Stimulated activated CD4-positive, alpha-beta T cell treated with anti-CD3 and anti-CD28 coated beads, TNF-alpha, amount 100 ng/mL, for 1 hour (primary cell): Measurements from ENCODE around the gene DPP6.
A peak's percentile ranks its signal among the peaks of the same experiment; 100 is the strongest.

Experiments used
- DNase-seq, 3 donors: peaks; one replicate each; pipeline ENCODE4 v3.0.0-alpha.2; 2020; ENCODE audit warnings: low read depth in 3 of 3, low spot score in 1 of 3

DPP6 gene

GRCh38 chr7:154903083-154903731, 851.0 kb downstream of the DPP6 start:
- DNase-seq = no peak

GRCh38 chr7:154905146-154905545, 852.9 kb downstream of the DPP6 start:
- no peak for DNase-seq

- no peak for DNase-seq
Measured at GRCh38 chr7:154905615-154906014, 853.4 kb downstream of the DPP6 start.

- DNase-seq = no peak
Measured at GRCh38 chr7:154906201-154906600, 854.0 kb downstream of the DPP6 start.

- DNase-seq = no peak
Measured at GRCh38 chr7:154906736-154907355, 854.6 kb downstream of the DPP6 start.

- DNase-seq = no peak
Measured at GRCh38 chr7:154907651-154908620, 855.7 kb downstream of the DPP6 start.

GRCh38 chr7:154909241-154910105, 857.3 kb downstream of the DPP6 start:
- no peak for DNase-seq

- no peak for DNase-seq
Measured at GRCh38 chr7:154910125-154910524, 857.9 kb downstream of the DPP6 start.

- DNase-seq = no peak
Measured at GRCh38 chr7:154910977-154911376, 858.8 kb downstream of the DPP6 start.

- no peak for DNase-seq
Measured at GRCh38 chr7:154911411-154911810, 859.2 kb downstream of the DPP6 start.

GRCh38 chr7:154911862-154912455, 859.8 kb downstream of the DPP6 start:
- no peak for DNase-seq

GRCh38 chr7:154912871-154913637, 860.9 kb downstream of the DPP6 start:
- no peak for DNase-seq

GRCh38 chr7:154913638-154914307, 861.6 kb downstream of the DPP6 start:
- DNase-seq = peak; percentile 73 to 92 (median 74)

GRCh38 chr7:154914308-154914995, 862.3 kb downstream of the DPP6 start:
- DNase-seq = no peak

GRCh38 chr7:154914996-154915380, 862.8 kb downstream of the DPP6 start:
- DNase-seq = no peak

- no peak for DNase-seq
Measured at GRCh38 chr7:154915600-154915999, 863.4 kb downstream of the DPP6 start.

- no peak for DNase-seq
Measured at GRCh38 chr7:154916381-154916780, 864.2 kb downstream of the DPP6 start.
